Endodermal cell (in vitro differentiated cells): ENCODE results near the gene AACS. TPM values are rescaled to one million over a fixed set of nuclear protein-coding genes. Genes with fewer than 3 reads are reported as not detected.

Experiments used
- DNase-seq: peaks from one replicate; pipeline ENCODE4 v3.0.0-alpha.2; 2017
- H3K27ac ChIP-seq: 2 replicates; pipeline ENCODE4 v1.5.1; 2013; ENCODE audit warnings: mild to moderate bottlenecking, low read depth, low read length, moderate library complexity
- H3K27me3 ChIP-seq: 2 replicates; pipeline ENCODE4 v1.6.1; 2013; ENCODE audit warnings: mild to moderate bottlenecking, low read length, moderate library complexity; ENCODE audit not compliant: insufficient read depth, control insufficient read depth, poor library complexity, severe bottlenecking
- H3K36me3 ChIP-seq: 2 replicates; pipeline ENCODE4 v1.7.0; 2013; ENCODE audit warnings: mild to moderate bottlenecking, low read length, moderate library complexity; ENCODE audit not compliant: control insufficient read depth, insufficient read depth
- H3K4me1 ChIP-seq: one replicate; pipeline ENCODE4 v1.7.0; 2013; ENCODE audit warnings: low read length; ENCODE audit not compliant: control insufficient read depth, insufficient read depth
- H3K4me3 ChIP-seq: 2 replicates; pipeline ENCODE4 v1.5.1; 2013; ENCODE audit warnings: mild to moderate bottlenecking, low read length, moderate library complexity
- H3K9ac ChIP-seq: 2 replicates; pipeline ENCODE4 v1.6.1; 2013; ENCODE audit warnings: mild to moderate bottlenecking, low read length, moderate library complexity; ENCODE audit not compliant: poor library complexity, severe bottlenecking; ENCODE audit errors: extremely low read depth
- H3K9me3 ChIP-seq: 2 replicates; pipeline ENCODE4 v1.6.1; 2013; ENCODE audit warnings: mild to moderate bottlenecking, low read length, moderate library complexity; ENCODE audit not compliant: control insufficient read depth
- H3K27ac Mint-ChIP-seq: 2 replicates; pipeline ENCODE4 v1.8.0; 2020; ENCODE audit warnings: mixed read lengths
- H3K27me3 Mint-ChIP-seq: 2 replicates; pipeline ENCODE4 v1.8.0; 2021; ENCODE audit warnings: mild to moderate bottlenecking, mixed read lengths; ENCODE audit not compliant: insufficient read depth
- H3K36me3 Mint-ChIP-seq: 2 replicates; pipeline ENCODE4 v1.8.0; 2020; ENCODE audit warnings: low read depth, mixed read lengths
- H3K4me1 Mint-ChIP-seq: 2 replicates; pipeline ENCODE4 v1.8.0; 2020; ENCODE audit warnings: mixed read lengths
- H3K4me3 Mint-ChIP-seq: 2 replicates; pipeline ENCODE4 v1.8.0; 2020; ENCODE audit warnings: mild to moderate bottlenecking, moderate library complexity, mixed read lengths
- H3K9me3 Mint-ChIP-seq: 2 replicates; pipeline ENCODE4 v1.8.0; 2020; ENCODE audit warnings: mild to moderate bottlenecking, mixed read lengths
- CTCF ChIP-seq: fragments of 200-600 bp; sonication (generic); conservative IDR thresholded peaks from 2 replicates; pipeline ENCODE4 v1.5.0; 2021; ENCODE audit warnings: antibody characterized with exemption, mild to moderate bottlenecking
- WGBS, 2 experiments: methylation state at CpG; one replicate each; pipeline versions ENCODE4 v1.1.5 to v1.1.7; 2013; ENCODE audit warnings: missing lambda C conversion rate in 2 of 2, mixed read lengths in 1 of 2; ENCODE audit not compliant: insufficient coverage in 1 of 2, insufficient read length in 1 of 2; 5-methylcytosine and 5-hydroxymethylcytosine counted together
- total RNA-seq, 2 donors: library from RNA; stranded (reverse); fragmentation: NEBNext Ultra II Directional in 1 of 2; extraction: Animal tissue kit (Norgen Biotek cat#: 25700) in 1 of 2; gene quantifications; 2 replicates in 1 of 2; 3 replicates in 1 of 2; pipeline ENCODE4 v1.2.1, GENCODE V29; 2021

AACS gene
- total RNA-seq, 2 donors from 2014 or later: 55.4 to 71.9 TPM

- TF ChIP-seq CTCF: no peak
- no peaks in the 10 kb centered on the region for H3K27me3 Mint-ChIP-seq
- Histone ChIP-seq H3K4me1 (no peaks in the 10 kb centered on the region), H3K36me3 (peaks cover 54% of the 10 kb centered on the region), H3K27me3 (no peaks in the 10 kb centered on the region), H3K4me3 (no peak overlapping the region), H3K9me3 (no peaks in the 10 kb centered on the region), H3K27ac (no peak overlapping the region), H3K9ac (no peak overlapping the region)
- 93 to 95% methylated on average over 10 to 14 of the region's 14 CpGs for WGBS, 2 experiments
- no peaks in the 10 kb centered on the region for H3K9me3 Mint-ChIP-seq
- H3K36me3 Mint-ChIP-seq: peaks cover 66% of the 10 kb centered on the region
- DNase-seq: no peak
- peaks cover 1% of the 10 kb centered on the region for H3K4me1 Mint-ChIP-seq
- H3K4me3 Mint-ChIP-seq: no peak overlapping the region
- H3K27ac Mint-ChIP-seq: no peak overlapping the region
Measured at GRCh38 chr12:125134576-125134975, 69.3 kb downstream of the AACS start.

DNA sequence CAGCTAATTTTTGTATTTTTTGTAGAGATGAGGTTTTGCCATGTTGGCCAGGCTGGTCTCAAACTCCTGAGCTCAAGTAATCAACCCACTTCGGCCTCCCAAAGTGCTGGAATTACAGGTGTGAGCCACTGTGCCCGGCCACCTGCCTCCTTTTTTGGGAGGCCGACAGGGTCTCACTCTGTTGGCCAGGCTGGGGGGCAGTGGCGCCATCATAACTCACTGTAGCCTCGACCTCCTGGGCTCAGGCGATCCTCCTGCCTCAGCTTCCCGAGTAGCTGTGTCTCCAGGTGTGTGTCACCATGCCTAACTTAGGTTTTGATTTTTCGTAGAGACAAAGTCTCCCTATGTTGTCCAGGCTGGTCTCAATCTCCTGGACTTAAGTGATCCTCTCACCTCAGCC is 70.7 kb downstream of the AACS start:
- no peak for TF ChIP-seq CTCF
- H3K27me3 ChIP-seq: no peaks in the 10 kb centered on the region
- no peaks in the 10 kb centered on the region for H3K4me1 ChIP-seq
- peaks cover 11% of the 10 kb centered on the region for H3K4me1 Mint-ChIP-seq
- H3K27ac Mint-ChIP-seq: no peak overlapping the region
- H3K9me3 Mint-ChIP-seq: no peaks in the 10 kb centered on the region
- H3K27ac ChIP-seq: no peak overlapping the region
- no peak overlapping the region for H3K4me3 Mint-ChIP-seq
- H3K27me3 Mint-ChIP-seq: no peaks in the 10 kb centered on the region
- WGBS, 2 experiments: 93 to 96% methylated on average over 8 of the region's 8 CpGs
- no peak overlapping the region for H3K9ac ChIP-seq
- peaks cover 62% of the 10 kb centered on the region for H3K36me3 Mint-ChIP-seq
- no peak overlapping the region for H3K4me3 ChIP-seq
- H3K36me3 ChIP-seq: peaks cover 46% of the 10 kb centered on the region
- no peaks in the 10 kb centered on the region for H3K9me3 ChIP-seq
- no peak for DNase-seq

GRCh38 chr12:125136702-125137101 is 71.5 kb downstream of the AACS start:
- Histone ChIP-seq H3K9me3 (no peaks in the 10 kb centered on the region), H3K36me3 (peaks cover 45% of the 10 kb centered on the region), H3K9ac (no peak overlapping the region), H3K27me3 (no peaks in the 10 kb centered on the region), H3K4me3 (no peak overlapping the region), H3K4me1 (no peaks in the 10 kb centered on the region), H3K27ac (no peak overlapping the region)
- WGBS, 2 experiments: 91 to 93% methylated on average over 15 to 19 of the region's 19 CpGs
- Mint-ChIP-seq H3K27me3 (no peaks in the 10 kb centered on the region), H3K9me3 (no peaks in the 10 kb centered on the region), H3K27ac (no peak overlapping the region), H3K4me1 (peaks cover 11% of the 10 kb centered on the region), H3K4me3 (no peak overlapping the region), H3K36me3 (peaks cover 55% of the 10 kb centered on the region)
- no peak for TF ChIP-seq CTCF
- no peak for DNase-seq
